Measurements from ENCODE around the gene AKT1S1. TPM values are rescaled to one million over a fixed set of nuclear protein-coding genes. Genes with fewer than 3 reads are reported as not detected.

The AKT1S1 gene
- total RNA-seq, 1 donor = 14.4 TPM

- DNase-seq (ENCODE audit: low read depth) = peak; percentile 90
- H3K4me3 ChIP-seq (ENCODE audit: low read depth, low read length) = peak within 1 kb of the TSS; percentile 93
- no peak for TF ChIP-seq CTCF (IDR thresholded peaks at IDR 0.05; ENCODE audit: insufficient read depth, low read length)
These were observed 10.0 kb downstream of the AKT1S1 start, which contains the start of gene PNKP for GRCh38 chr19:49866933-49867782. Gene PNKP (minus strand): TSS chr19:49867576. CDS start chr19:49867204, 372 bp downstream.

- H3K4me3 ChIP-seq (ENCODE audit: low read depth, low read length) = peak overlapping the region; percentile 25
- DNase-seq (ENCODE audit: low read depth) = no peak
- no peak for TF ChIP-seq CTCF (IDR thresholded peaks at IDR 0.05; ENCODE audit: insufficient read depth, low read length)
These were observed 12.3 kb downstream of the AKT1S1 start for GRCh38 chr19:49864890-49865289.

DNA sequence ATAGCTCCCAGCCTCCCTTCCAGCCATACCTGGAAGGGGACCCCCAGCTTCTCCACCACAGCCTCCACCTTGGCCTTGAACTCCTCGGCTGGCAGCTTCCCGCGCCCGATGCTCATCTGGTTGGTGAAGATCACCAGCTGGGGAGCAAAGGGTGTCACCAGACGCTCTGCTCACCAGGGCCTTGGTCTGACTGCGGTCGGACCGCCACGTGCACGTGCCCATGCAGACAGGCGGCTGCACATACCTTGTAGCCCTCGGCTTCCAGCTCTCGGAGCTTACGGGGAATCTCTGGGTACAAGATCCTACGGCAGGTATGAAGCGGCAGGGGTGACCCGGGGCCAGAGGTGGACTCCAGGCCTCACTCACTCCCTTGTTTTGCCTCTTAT, 13.2 kb downstream of the AKT1S1 start:
- no peak overlapping the region for H3K4me3 ChIP-seq (ENCODE audit: low read depth, low read length)
- TF ChIP-seq CTCF (IDR thresholded peaks at IDR 0.05; ENCODE audit: insufficient read depth, low read length) = no peak
- no peak for DNase-seq (ENCODE audit: low read depth)

GRCh38 chr19:49863254-49863934, 13.8 kb downstream of the AKT1S1 start:
- no peak for TF ChIP-seq CTCF (IDR thresholded peaks at IDR 0.05; ENCODE audit: insufficient read depth, low read length)
- no peak overlapping the region for H3K4me3 ChIP-seq (ENCODE audit: low read depth, low read length)
- DNase-seq (ENCODE audit: low read depth) = no peak

GRCh38 chr19:49862391-49863253, 14.5 kb downstream of the AKT1S1 start:
- no peak overlapping the region for H3K4me3 ChIP-seq (ENCODE audit: low read depth, low read length)
- TF ChIP-seq CTCF (IDR thresholded peaks at IDR 0.05; ENCODE audit: insufficient read depth, low read length) = peak; percentile 16
- no peak for DNase-seq (ENCODE audit: low read depth)

DNA sequence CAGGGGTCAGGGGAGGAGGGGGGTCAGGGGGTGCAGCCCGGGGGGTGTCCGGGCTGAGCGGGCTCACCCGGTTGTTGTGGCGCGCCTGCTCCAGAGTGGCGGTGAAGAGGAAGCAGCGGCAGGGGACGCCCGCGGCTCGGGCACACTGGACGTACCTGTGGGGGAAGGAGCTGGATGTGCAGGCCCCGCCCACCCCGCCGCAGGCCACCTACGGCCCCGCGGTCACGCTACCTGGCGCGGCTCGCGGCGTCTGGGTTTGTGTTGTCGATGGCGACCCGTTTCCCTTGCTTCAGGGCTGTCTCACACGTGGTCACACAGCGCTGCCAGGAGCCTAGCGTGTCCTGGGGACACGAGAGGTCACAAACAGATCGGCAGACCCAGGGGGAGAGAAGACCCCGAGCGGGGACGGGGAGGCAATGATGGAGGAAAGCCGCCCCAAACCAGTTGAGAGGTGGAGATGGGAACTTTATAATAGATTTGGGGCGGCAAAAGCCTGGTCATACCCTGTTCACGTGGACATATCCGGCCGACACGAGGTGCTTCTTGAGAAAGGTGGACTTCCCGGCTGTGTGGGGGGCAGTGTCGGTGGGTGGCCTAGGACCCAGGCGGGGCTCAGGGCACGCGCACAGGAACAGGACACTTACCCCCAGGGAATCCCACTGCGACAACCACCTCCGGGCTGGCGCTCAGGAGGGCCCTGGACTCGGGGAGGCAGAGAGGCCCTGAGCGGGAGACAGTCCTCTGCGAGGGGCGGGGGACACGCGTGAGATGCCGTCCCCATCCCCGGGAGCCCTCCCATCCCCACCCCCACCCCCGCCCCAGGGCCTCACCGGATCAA, 15.4 kb downstream of the AKT1S1 start:
- no peak for TF ChIP-seq CTCF (IDR thresholded peaks at IDR 0.05; ENCODE audit: insufficient read depth, low read length)
- H3K4me3 ChIP-seq (ENCODE audit: low read depth, low read length) = no peak overlapping the region
- DNase-seq (ENCODE audit: low read depth) = no peak
